GM18951 (cell line): ENCODE results near the gene ACE.

Experiments used
- POLR2A ChIP-seq: IDR thresholded peaks from 4 replicates; pipeline ENCODE4 v1.6.1; 2011; ENCODE audit warnings: mild to moderate bottlenecking; ENCODE audit not compliant: insufficient read length, insufficient read depth; ENCODE audit errors: extremely low read depth
- in situ Hi-C: fragments of 300-500 bp; cut with MboI; formaldehyde crosslinking; loops from one replicate; pipeline ENCODE4 v1.12.0; 2022; ENCODE audit warnings: low sequenced_read_pairs, mixed read lengths, inconsistent platforms; ENCODE audit not compliant: unreplicated experiment

The ACE gene

DNA sequence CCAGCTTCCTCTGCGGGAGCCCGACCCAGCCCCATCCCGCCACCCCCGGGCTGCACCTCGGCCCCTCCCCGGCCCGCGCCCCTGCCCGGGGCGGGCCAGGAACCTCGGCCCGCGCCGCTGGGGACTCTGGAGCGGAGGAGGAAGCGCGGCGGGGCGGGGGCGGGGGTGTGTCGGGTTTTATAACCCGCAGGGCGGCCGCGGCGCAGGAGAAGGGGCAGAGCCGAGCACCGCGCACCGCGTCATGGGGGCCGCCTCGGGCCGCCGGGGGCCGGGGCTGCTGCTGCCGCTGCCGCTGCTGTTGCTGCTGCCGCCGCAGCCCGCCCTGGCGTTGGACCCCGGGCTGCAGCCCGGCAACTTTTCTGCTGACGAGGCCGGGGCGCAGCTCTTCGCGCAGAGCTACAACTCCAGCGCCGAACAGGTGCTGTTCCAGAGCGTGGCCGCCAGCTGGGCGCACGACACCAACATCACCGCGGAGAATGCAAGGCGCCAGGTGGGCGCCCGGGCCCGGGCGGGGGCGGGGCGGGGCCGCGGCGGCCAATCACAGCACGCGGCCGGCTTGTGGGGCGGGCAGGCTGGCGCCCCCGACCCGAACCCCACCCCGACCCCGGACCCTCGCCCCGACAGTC lies at the start of gene ACE:
Gene ACE, plus strand, starts transcription at position 208 of the 626 bp plus-strand sequence. Its CDS starts 34 bp downstream, at position 242.
- in situ Hi-C loops = loop anchor here (5.0 kb wide), 1 partner anchor 55 kb away; no protein-coding TSS in a partner anchor
- TF ChIP-seq POLR2A = no peak

DNA sequence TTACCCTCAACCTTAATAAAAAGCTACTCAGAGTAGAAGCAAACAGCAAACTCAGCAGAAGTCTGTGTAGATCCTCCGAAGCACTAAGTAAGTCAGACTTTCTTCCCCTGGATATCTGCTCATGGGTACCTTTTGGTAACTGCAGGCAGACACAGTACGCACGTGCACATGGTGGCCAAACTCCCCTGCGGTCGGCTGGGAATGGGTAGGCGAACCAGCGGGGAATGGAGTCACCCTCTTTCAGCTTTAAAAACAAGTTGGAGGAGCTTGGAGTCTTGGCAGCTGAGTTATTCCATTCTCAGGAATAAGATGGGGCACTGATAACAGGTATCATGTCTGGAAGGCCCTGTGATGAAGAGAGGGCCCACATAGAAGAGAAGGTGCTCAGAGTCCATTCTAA lies 47.1 kb upstream of the ACE start:
- TF ChIP-seq POLR2A = no peak
- in situ Hi-C loops = no loop called here

DNA sequence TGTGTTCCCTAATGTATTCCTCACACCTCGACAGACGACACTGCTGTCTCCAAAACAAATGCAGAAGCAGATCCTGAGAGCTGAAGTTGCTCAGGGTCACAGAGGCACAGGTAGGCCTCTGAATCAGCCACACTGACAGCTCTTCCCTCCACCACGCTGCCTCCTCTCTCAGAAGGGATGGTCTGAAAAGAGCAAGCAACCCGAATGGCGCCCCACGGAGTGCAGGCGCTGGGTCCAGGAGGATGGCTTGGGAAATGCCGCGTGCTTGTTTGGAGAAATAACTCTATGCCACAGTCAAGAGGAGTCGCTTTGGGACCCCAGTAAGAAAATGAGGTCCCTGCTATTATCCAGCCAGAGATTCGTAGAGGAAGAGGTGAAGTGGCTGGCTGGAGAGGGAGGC lies 46.6 kb upstream of the ACE start:
- no peak for TF ChIP-seq POLR2A
- in situ Hi-C loops = no loop called here

DNA sequence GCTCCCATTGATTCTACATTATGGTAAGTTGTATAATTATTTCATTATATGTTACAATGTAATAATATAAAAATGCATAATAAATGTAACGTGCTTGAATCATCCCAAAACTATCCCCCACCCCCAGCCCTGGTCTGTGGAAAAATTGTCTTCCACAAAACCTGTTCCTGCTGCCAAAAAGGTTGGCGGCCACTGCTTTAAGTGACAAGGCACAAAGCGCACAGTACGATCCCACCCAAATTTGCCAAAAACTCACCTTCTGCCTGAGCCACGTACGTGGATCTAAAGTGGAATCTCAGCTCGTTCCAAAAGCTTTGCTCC lies 45.3 kb upstream of the ACE start:
- in situ Hi-C loops = no loop called here
- TF ChIP-seq POLR2A = no peak

DNA sequence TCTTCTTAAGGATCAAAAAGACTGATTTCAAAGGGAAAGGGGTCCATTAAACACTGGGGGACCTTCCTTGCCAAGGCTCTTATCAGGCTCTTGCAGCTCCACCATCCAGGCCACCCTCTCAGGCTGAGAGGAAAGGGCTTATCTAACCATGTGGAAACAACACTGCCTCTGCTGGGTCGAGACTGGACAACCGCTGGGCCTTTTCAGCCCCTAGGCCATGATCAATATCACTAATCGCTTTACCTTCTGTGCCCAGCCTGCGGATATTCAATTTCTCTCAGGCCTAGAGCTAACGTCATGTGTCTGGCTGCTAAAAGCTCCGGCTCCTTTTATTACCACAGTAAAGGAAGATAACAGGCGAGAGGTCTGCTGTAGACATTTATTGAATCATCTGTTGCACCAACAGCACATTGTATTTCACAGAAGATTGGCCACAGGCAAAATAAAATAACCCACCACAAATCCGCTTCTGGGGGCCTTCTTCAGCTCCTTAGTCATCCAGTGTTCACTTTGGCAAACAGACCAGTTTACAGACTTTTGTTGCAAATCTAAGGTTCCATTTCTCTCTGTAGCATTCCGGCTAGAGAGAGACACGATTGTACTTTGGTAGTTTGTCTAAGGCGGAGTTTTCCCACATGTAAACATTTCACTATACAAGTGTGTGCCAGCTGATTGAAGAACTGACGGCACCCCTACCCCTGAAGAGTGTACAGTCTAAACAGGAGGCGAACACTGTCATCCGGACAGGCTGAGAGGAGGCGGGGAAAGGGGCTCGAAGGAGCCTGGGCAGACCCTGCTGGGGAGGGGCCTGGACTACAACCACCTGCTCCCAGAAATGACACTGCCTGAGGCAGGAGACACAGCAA lies 44.7 kb upstream of the ACE start:
- in situ Hi-C loops = no loop called here
- no peak for TF ChIP-seq POLR2A

DNA sequence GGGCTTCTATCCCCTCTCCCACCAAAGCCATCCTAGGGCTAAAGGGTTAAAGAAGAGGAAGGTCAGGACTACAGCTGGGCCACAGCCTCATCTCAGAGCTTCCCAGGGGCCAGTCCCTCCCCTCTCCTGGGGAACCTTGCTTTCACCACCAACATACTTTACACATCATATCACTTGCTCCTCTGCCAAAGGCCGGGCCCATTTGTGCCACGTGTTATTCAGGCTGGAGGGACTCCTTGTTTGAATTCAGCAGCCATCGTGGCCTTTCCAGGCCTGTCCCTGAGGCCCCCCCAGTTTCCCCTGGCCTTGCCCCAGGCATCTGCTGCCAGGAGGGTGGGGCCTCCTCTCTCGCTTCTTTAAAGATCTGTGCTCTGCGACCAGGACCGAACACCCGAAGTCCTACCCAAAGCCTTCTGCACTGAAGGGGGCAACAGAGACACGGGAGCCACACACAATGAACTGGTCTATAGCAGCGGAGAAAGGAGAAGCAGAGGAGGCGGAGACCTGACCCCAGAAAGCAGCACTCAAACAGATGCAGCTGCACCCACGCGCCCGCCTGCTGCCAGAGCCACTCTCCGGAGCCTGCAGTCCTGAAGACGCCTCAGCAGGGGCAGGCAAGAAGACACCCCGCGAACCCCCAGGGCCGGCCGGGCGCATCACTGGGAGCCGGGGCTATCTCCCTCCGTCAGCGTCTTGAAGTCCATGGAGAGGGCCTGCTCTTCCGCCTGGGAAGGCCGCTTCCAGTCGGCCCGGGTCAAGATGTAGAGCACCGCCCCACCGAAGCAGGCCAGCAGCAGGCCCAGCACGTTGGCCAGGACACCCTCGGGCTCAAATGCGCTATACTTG lies 42.9 kb upstream of the ACE start:
- TF ChIP-seq POLR2A = no peak
- in situ Hi-C loops = no loop called here

DNA sequence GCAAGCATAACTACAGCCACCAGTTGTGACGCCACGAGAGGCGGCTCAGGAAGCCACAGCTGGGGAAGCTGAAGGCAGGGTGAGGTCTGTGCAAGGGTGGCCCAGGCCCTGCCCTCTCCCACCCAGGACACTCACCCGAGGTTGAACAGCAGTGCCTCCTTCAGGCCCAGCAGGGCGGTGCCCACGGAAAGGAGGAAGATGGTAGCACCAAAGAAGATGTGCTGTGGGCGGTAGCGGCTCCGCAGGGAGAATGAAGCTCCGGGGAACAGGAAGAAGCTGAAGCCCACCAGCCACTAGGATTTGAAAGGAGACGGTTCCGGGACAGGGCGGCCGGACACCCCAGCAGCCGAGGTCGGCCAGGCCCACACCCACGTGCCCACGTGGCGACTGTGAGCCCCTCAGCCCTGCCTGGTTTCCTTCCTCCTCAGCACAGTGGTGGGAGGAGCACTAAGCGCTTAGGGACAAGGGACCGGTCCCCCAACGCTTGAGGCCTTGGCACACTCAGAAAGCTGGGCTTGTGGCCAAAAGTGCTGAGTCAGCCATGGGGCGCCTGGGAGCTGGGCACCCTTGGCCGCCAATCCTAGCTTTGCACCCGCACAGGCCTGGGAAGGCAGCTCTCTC lies 41.8 kb upstream of the ACE start:
- TF ChIP-seq POLR2A = no peak
- in situ Hi-C loops = no loop called here

DNA sequence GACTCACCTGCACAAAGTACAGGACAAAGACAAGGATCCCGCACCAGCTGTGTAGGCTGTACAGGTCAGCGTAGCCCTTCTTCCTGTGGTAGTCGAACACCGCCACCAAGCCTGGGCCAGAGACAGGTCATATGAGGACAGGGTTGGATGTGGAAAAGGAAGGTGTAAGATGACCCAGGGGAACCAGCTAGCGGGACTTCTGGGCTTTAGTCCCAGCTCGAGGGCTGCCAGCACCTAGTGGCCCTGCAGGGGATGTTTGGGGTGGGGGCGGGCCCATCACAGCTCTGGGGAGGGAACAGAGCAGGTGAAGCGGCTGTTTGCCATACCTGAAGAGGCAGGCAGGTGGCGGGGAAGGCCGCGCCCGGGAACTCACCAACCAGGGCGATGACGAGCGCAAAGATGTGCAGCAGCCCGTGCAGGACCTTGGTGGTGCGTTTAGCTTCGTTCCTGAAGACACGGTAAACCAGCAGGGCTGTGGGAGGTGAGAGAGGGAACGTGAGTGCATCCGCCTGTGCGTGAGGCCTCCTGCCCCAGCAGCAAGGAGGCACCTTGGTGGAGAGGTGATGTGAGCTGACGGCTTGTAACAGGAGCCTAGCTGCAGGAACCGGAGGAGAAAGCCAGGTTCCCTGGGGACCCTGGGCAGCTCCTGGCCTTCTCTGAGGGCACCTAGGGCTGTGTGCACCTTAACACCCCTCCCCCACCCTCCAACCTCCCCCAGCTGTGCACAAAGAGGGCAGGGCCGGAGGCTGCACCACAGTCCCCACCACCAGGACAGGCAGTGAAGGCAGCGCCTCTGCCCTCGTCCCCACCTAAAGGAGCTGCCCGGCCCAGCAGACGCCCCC lies 41.0 kb upstream of the ACE start:
- TF ChIP-seq POLR2A = no peak
- in situ Hi-C loops = no loop called here

DNA sequence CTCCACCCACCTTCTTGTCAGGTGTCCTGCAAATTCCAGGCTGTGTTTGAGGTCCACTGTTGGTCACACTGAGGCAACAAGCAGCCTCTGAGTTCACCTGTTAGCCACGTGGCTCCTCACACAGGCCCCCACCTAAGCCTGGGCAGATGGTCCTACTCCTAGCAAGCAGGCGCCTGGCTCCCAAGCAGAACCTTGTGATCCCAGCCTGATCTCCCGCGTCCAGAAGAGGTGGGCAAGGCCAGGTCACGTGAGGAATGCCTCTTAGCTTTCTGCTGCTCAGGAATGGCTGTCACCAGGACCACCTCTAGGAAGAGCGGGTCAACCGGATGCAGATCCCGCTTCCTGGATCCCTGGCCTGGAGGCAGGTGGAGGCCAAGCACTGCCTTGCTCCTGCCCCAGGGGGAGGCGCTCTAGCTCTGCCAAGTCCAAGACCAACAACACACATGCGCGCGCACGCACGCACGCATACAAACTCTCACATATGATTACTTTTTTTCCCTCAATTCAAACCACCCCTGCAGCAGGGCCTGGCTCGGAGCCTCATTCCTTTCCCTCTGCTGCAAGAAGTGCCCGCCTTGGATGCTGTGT lies 40.2 kb upstream of the ACE start:
- TF ChIP-seq POLR2A = no peak
- in situ Hi-C loops = no loop called here

DNA sequence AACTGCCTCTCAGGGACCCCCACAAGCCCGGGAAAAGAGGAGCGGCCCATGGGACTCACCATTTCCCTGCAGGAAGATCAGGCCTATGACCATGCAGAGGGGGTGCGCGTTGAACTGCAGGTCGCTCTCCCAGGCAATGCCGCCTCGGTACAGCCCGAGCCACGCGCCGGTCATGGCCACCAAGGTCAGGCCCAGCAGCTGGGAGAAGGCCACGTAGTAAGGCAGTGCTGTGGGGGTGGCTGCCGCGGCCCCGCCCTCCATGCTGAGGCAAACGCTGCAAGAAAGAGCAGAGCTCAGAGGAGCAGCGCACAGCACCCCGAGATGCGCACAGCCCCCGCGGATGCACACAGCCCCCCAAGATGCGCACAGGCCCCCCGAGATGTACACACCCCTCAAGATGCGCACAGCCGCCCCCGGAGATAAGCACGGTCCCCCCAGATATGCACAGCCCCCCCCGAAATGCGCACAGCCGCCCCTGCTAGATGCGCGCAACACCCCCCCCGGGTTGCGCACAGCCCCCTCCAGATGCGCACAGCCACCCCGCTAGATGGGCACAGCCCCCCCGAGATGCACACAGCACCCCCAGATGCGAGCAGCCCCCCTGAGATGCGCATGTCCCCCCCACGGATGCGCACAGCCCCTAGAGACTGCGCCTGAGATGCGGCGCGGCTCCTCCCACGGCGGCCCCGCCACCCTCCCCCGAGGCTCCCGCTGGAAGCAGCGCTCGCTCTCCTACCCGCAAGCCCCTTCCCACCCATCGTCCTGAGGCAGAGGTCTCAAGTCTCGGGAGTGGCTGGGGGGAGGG lies 39.4 kb upstream of the ACE start:
- in situ Hi-C loops = no loop called here
- TF ChIP-seq POLR2A = no peak
